ENCODE data around the gene SLC6A2.

SLC6A2 gene

GRCh38 chr16:55621771-55622170, 34.0 kb upstream of the SLC6A2 start:
- Histone ChIP-seq H3K4me2 (ENCODE audit: low read depth, low read length) (no peak overlapping the region), H3K4me1 (ENCODE audit: low read length) (no peaks in the 10 kb centered on the region), H4K20me1 (ENCODE audit: insufficient read depth, low read length) (0 out of 2 replicates have a peak, but pooled peaks cover 4% of the 10 kb centered on the region), H3K36me3 (replicated peaks; ENCODE audit: insufficient read depth, low read length) (no peaks in the 10 kb centered on the region), H3K9me2 (replicated peaks; ENCODE audit: insufficient read depth, low read length) (no peaks in the 10 kb centered on the region), H3K4me3 (ENCODE audit: low read length) (no peak overlapping the region), H3K79me2 (ENCODE audit: low read length) (no peaks in the 10 kb centered on the region), H3K27me3 (replicated peaks; ENCODE audit: insufficient read depth, low read length) (no peaks in the 10 kb centered on the region), H3K9ac (ENCODE audit: low read length) (no peak overlapping the region), H3K27ac (ENCODE audit: low read length) (no peak overlapping the region), H2AFZ (ENCODE audit: low read length) (no peak overlapping the region), H3F3A (ENCODE audit: insufficient read depth, low read length) (no peaks in the 10 kb centered on the region), H3K9me3 (replicated peaks; ENCODE audit: insufficient read depth, low read length) (no peaks in the 10 kb centered on the region)
- TF ChIP-seq CTCF (IDR thresholded peaks at IDR 0.05; ENCODE audit: low read length) = no peak
- no peak for TF ChIP-seq EZH2phosphoT487 (IDR thresholded peaks at IDR 0.05; ENCODE audit: low read length)
- no peak for TF ChIP-seq EZH2 (optimal IDR thresholded peaks at IDR 0.05; ENCODE audit: low read depth, low read length)
- DNase-seq = no peak

- Histone ChIP-seq H3K36me3 (replicated peaks; ENCODE audit: insufficient read depth, low read length) (no peaks in the 10 kb centered on the region), H3K9me2 (replicated peaks; ENCODE audit: insufficient read depth, low read length) (no peaks in the 10 kb centered on the region), H3K4me3 (ENCODE audit: low read length) (no peak overlapping the region), H3K9me3 (replicated peaks; ENCODE audit: insufficient read depth, low read length) (no peaks in the 10 kb centered on the region), H3K27me3 (replicated peaks; ENCODE audit: insufficient read depth, low read length) (no peaks in the 10 kb centered on the region), H3K4me2 (ENCODE audit: low read depth, low read length) (no peak overlapping the region), H3F3A (ENCODE audit: insufficient read depth, low read length) (no peaks in the 10 kb centered on the region), H3K79me2 (ENCODE audit: low read length) (no peaks in the 10 kb centered on the region), H3K9ac (ENCODE audit: low read length) (no peak overlapping the region), H3K4me1 (ENCODE audit: low read length) (no peaks in the 10 kb centered on the region), H3K27ac (ENCODE audit: low read length) (no peak overlapping the region), H2AFZ (ENCODE audit: low read length) (no peak overlapping the region), H4K20me1 (ENCODE audit: insufficient read depth, low read length) (0 out of 2 replicates have a peak, but pooled peaks cover 4% of the 10 kb centered on the region)
- no peak for TF ChIP-seq EZH2phosphoT487 (IDR thresholded peaks at IDR 0.05; ENCODE audit: low read length)
- no peak for TF ChIP-seq EZH2 (optimal IDR thresholded peaks at IDR 0.05; ENCODE audit: low read depth, low read length)
- TF ChIP-seq CTCF (IDR thresholded peaks at IDR 0.05; ENCODE audit: low read length) = no peak
- DNase-seq = no peak
These were observed 33.5 kb upstream of the SLC6A2 start for GRCh38 chr16:55622272-55622671.

DNA sequence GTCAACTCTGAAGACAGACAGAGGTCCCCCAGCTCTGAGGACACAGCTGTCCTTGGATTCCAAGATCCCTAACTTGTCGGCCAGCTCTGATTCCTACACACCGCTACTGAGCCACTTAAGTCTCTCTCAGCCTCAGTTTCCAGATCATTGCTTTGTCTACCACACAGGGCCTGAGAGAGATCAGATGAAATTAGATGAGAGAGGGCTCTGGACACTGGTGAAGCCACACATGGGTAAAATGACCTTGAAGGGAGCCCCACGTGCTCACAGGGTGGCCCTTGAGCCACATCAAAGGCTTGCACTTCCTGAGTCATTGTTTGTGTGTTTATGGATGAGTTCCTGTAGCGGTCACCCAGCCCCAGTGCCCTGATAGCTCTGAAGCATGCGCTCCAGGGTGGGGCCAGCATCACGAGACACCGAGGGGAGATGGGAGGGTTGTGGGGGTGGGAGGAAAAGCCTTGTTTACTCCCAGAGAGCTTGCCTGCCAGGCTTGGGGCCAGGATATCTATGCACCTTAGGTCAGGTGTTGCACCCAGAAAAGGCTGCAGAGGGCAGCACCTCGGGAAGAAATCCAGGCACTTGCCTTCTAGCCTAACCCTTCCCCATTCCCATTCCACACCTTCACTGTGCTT, 32.7 kb upstream of the SLC6A2 start:
- peak; percentile 9 for DNase-seq
- Histone ChIP-seq H3F3A (ENCODE audit: insufficient read depth, low read length) (no peaks in the 10 kb centered on the region), H3K9me3 (replicated peaks; ENCODE audit: insufficient read depth, low read length) (no peaks in the 10 kb centered on the region), H3K27me3 (replicated peaks; ENCODE audit: insufficient read depth, low read length) (no peaks in the 10 kb centered on the region), H2AFZ (ENCODE audit: low read length) (no peak overlapping the region), H3K9me2 (replicated peaks; ENCODE audit: insufficient read depth, low read length) (no peaks in the 10 kb centered on the region), H3K79me2 (ENCODE audit: low read length) (no peaks in the 10 kb centered on the region), H3K4me1 (ENCODE audit: low read length) (no peaks in the 10 kb centered on the region), H3K9ac (ENCODE audit: low read length) (no peak overlapping the region), H3K4me2 (ENCODE audit: low read depth, low read length) (no peak overlapping the region), H3K4me3 (ENCODE audit: low read length) (no peak overlapping the region), H3K27ac (ENCODE audit: low read length) (no peak overlapping the region), H3K36me3 (replicated peaks; ENCODE audit: insufficient read depth, low read length) (no peaks in the 10 kb centered on the region), H4K20me1 (ENCODE audit: insufficient read depth, low read length) (0 out of 2 replicates have a peak, but pooled peaks cover 4% of the 10 kb centered on the region)
- TF ChIP-seq EZH2phosphoT487 (IDR thresholded peaks at IDR 0.05; ENCODE audit: low read length) (no peak), CTCF (IDR thresholded peaks at IDR 0.05; ENCODE audit: low read length) (0 out of 2 replicates have a peak, but pooled peaks have one; percentile 6)
